ENCODE data around the gene UBE3D. TPM values are rescaled to one million over a fixed set of nuclear protein-coding genes. Genes with fewer than 3 reads are reported as not detected.

Gene UBE3D
- total RNA-seq, 2 experiments from 2014 or later = 4.1 to 4.2 TPM

DNA sequence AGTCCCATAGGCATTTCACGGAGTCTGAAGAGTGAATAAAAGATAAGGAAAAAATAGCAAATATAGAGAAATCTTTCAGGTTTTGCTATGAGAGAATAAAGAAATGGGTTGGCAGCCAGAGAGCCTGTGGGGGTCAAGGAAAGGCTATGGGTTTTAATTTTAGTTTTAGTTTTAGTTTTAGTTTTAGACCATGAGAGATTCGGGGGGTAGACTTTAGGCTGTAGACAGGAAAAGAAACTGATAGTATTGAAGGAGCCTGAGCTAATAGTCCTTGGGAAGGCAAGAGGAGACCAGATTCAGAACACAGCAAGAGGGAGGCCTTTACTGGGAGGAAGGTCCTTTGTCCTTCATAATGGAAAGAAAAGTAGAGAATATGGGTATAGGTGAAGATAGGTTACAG is 21.1 kb upstream of the UBE3D start:
- intact Hi-C loops (cut with DNase I, micrococcal nuclease) = no loop called here
- Histone ChIP-seq H3K27ac (ENCODE audit: low read depth in 1 of 2, low read length in 2 of 2) (no peak overlapping the region), H3K4me3 (ENCODE audit: low read length) (no peak overlapping the region), H3K4me1 (ENCODE audit: insufficient read depth, low read length) (no peaks in the 10 kb centered on the region), H3K27me3 (ENCODE audit: control insufficient read depth in 1 of 2, insufficient read depth in 2 of 2, low read length in 2 of 2) (no peaks in the 10 kb centered on the region), H3K9me3 (ENCODE audit: control insufficient read depth in 1 of 2, insufficient read depth in 1 of 2, low read length in 2 of 2) (no peaks in the 10 kb centered on the region), H3K36me3 (ENCODE audit: insufficient read depth, low read length) (no peaks in the 10 kb centered on the region)
- Mint-ChIP-seq H3K4me3 (no peak overlapping the region), H3K9me3 (no peaks in the 10 kb centered on the region), H3K27me3 (no peaks in the 10 kb centered on the region), H3K4me1 (ENCODE audit: low read depth) (peaks cover 33% of the 10 kb centered on the region), H3K27ac (no peak overlapping the region), H3K36me3 (ENCODE audit: low read depth) (peaks cover 17% of the 10 kb centered on the region)
- POLR2A ChIA-PET = no interaction called here
- CTCF ChIA-PET = no interaction called here
- TF ChIP-seq, protein P1, sequence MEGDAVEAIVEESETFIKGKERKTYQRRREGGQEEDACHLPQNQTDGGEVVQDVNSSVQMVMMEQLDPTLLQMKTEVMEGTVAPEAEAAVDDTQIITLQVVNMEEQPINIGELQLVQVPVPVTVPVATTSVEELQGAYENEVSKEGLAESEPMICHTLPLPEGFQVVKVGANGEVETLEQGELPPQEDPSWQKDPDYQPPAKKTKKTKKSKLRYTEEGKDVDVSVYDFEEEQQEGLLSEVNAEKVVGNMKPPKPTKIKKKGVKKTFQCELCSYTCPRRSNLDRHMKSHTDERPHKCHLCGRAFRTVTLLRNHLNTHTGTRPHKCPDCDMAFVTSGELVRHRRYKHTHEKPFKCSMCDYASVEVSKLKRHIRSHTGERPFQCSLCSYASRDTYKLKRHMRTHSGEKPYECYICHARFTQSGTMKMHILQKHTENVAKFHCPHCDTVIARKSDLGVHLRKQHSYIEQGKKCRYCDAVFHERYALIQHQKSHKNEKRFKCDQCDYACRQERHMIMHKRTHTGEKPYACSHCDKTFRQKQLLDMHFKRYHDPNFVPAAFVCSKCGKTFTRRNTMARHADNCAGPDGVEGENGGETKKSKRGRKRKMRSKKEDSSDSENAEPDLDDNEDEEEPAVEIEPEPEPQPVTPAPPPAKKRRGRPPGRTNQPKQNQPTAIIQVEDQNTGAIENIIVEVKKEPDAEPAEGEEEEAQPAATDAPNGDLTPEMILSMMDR (IDR thresholded peaks at IDR 0.05) = no peak
- ATAC-seq (ENCODE audit: poor library complexity) (no peak), DNase-seq (peak in 1 of 14 experiments; percentile 8)

DNA sequence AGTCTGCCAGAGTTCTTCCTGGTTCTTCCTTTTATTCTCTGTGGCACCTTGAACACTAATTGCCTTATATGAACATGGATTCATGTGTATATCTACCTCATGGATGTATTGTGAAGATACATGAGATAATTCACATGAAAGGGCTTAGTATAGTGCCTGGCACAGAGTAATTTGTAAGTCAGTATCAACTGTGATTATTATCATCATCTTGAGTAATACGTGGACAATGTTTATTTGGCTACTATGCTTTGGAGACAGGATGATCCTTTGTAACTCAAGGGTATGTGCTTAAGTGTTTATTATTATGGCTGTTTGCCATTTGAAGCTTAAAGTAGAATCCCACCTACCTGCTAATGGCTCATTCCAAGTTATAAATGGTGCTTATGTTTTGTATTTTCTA is 17.8 kb upstream of the UBE3D start:
- Mint-ChIP-seq H3K27ac (no peak overlapping the region), H3K4me1 (ENCODE audit: low read depth) (peaks cover 48% of the 10 kb centered on the region), H3K4me3 (no peak overlapping the region), H3K9me3 (no peaks in the 10 kb centered on the region), H3K27me3 (no peaks in the 10 kb centered on the region), H3K36me3 (ENCODE audit: low read depth) (peaks cover 17% of the 10 kb centered on the region)
- H3K36me3 ChIP-seq (ENCODE audit: insufficient read depth, low read length) = no peaks in the 10 kb centered on the region
- POLR2A ChIA-PET = interaction anchor here (0.9 kb wide), 1 partner anchor 16 kb away, joined by 4 read pairs; the partner anchor contains the start of gene DOP1A
- ATAC-seq (ENCODE audit: poor library complexity) = no peak
- no peaks in the 10 kb centered on the region for H3K27me3 ChIP-seq (ENCODE audit: control insufficient read depth in 1 of 2, insufficient read depth in 2 of 2, low read length in 2 of 2)
- H3K4me3 ChIP-seq (ENCODE audit: low read length) = no peak overlapping the region
- DNase-seq = no peak
- H3K4me1 ChIP-seq (ENCODE audit: insufficient read depth, low read length) = peaks cover 3% of the 10 kb centered on the region
- H3K9me3 ChIP-seq (ENCODE audit: control insufficient read depth in 1 of 2, insufficient read depth in 1 of 2, low read length in 2 of 2) = no peaks in the 10 kb centered on the region
- CTCF ChIA-PET = interaction anchor here (1.0 to 1.2 kb wide), 2 partner anchors 17 to 18 kb away, joined by 4 to 5 read pairs; partner anchors contain the start of gene UBE3D
- no peak overlapping the region for H3K27ac ChIP-seq (ENCODE audit: low read depth in 1 of 2, low read length in 2 of 2)
- TF ChIP-seq, protein P1 (IDR thresholded peaks at IDR 0.05) = no peak
- intact Hi-C loops (cut with DNase I, micrococcal nuclease) = no loop called here

DNA sequence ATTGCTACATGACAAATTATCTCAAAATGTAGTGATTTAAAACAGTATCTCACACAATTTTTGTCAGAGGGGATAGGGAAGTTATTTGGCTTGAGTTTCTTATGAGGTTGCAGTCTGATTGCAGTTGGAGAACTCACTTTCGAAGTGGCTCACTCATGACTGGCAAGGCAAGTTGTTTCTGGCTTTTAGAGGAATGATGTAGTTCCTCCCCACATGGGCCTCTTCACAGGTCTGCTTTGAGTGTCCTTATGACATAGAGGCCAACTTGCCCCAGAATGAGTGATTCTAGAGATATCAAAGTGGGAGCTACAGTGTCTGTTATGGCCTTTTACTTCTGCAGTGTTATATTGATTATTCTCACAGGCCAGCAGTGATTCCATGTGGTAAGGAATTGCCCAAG is 8.0 kb upstream of the UBE3D start:
- ATAC-seq (ENCODE audit: poor library complexity) (no peak), DNase-seq (no peak)
- H3K27ac ChIP-seq (ENCODE audit: low read depth in 1 of 2, low read length in 2 of 2) = no peak overlapping the region
- H3K27ac Mint-ChIP-seq = no peak overlapping the region
- H3K9me3 ChIP-seq (ENCODE audit: control insufficient read depth in 1 of 2, insufficient read depth in 1 of 2, low read length in 2 of 2) = no peaks in the 10 kb centered on the region
- H3K4me1 ChIP-seq (ENCODE audit: insufficient read depth, low read length) = peaks cover 5% of the 10 kb centered on the region
- TF ChIP-seq, protein P1 (IDR thresholded peaks at IDR 0.05) = no peak
- no peaks in the 10 kb centered on the region for H3K27me3 ChIP-seq (ENCODE audit: control insufficient read depth in 1 of 2, insufficient read depth in 2 of 2, low read length in 2 of 2)
- H3K4me1 Mint-ChIP-seq (ENCODE audit: low read depth) = peaks cover 44% of the 10 kb centered on the region
- H3K36me3 Mint-ChIP-seq (ENCODE audit: low read depth) = peaks cover 20% of the 10 kb centered on the region
- CTCF ChIA-PET = no interaction called here
- no peaks in the 10 kb centered on the region for H3K9me3 Mint-ChIP-seq
- intact Hi-C loops (cut with DNase I, micrococcal nuclease) = no loop called here
- no peaks in the 10 kb centered on the region for H3K36me3 ChIP-seq (ENCODE audit: insufficient read depth, low read length)
- H3K4me3 Mint-ChIP-seq = no peak overlapping the region
- H3K4me3 ChIP-seq (ENCODE audit: low read length) = no peak overlapping the region
- no peaks in the 10 kb centered on the region for H3K27me3 Mint-ChIP-seq
- POLR2A ChIA-PET = no interaction called here

Data from CD4-positive, alpha-beta T cell (primary cell).